GM12891 (cell line): ENCODE results near the gene IGF1R.

Experiments used
- DNase-seq: peaks from one replicate; pipeline ENCODE4 v3.0.0; 2011; ENCODE audit warnings: low spot score; ENCODE audit not compliant: insufficient read length
- FAIRE-seq: peaks from 2 replicates; lab custom pipeline; 2011; peaks lifted over from hg19 to GRCh38; lab: Jason Lieb, UNC
- PAX5 ChIP-seq: IDR thresholded peaks from 2 replicates; pipeline ENCODE4 v1.6.1; 2011; ENCODE audit warnings: low read length, moderate library complexity, mild to moderate bottlenecking; ENCODE audit not compliant: insufficient read depth, severe bottlenecking
- POLR2A ChIP-seq: IDR thresholded peaks from 2 replicates; pipeline ENCODE4 v1.6.1; 2011; ENCODE audit warnings: low read depth, low read length, control low read depth
- POLR2AphosphoS5 ChIP-seq: IDR thresholded peaks from 2 replicates; pipeline ENCODE4 v1.6.1; 2011; ENCODE audit warnings: low read depth, low read length, control low read depth
- POU2F2 ChIP-seq: IDR thresholded peaks from 2 replicates; pipeline ENCODE4 v1.6.1; 2011; ENCODE audit warnings: low read depth, mild to moderate bottlenecking, control low read depth, low read length, moderate library complexity
- SPI1 ChIP-seq: IDR thresholded peaks from 2 replicates; pipeline ENCODE4 v1.6.1; 2011; ENCODE audit warnings: low read depth, low read length, control low read depth
- TAF1 ChIP-seq: IDR thresholded peaks from 2 replicates; pipeline ENCODE4 v1.6.1; 2011; ENCODE audit warnings: low read depth, low read length, control low read depth

The IGF1R gene

GRCh38 chr15:98753726-98754656 lies 105.7 kb downstream of the IGF1R start:
- DNase-seq (no peak), FAIRE-seq (no peak)
- TF ChIP-seq PAX5 (no peak), POLR2A (no peak), POLR2AphosphoS5 (no peak), SPI1 (no peak), TAF1 (no peak), POU2F2 (no peak)

DNA sequence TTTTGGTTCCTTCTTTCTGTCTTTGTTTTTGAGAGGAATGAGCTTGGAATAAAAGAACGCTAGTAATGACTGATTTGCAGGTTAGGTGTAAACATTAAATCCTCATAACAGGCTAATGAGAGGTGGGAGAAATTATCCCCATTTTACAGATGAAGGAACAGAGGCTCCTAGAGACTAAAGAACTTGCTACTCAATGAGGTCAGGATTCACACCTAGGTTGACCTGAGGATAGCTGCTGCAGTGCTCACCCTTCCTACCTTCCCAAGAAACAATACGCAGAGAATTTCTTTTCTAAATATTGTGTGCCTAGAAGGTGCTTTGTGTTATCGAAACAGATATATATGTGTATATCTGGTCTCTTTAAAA lies 106.3 kb downstream of the IGF1R start:
- DNase-seq (no peak), FAIRE-seq (no peak)
- TF ChIP-seq POU2F2 (no peak), POLR2AphosphoS5 (no peak), PAX5 (no peak)

DNA sequence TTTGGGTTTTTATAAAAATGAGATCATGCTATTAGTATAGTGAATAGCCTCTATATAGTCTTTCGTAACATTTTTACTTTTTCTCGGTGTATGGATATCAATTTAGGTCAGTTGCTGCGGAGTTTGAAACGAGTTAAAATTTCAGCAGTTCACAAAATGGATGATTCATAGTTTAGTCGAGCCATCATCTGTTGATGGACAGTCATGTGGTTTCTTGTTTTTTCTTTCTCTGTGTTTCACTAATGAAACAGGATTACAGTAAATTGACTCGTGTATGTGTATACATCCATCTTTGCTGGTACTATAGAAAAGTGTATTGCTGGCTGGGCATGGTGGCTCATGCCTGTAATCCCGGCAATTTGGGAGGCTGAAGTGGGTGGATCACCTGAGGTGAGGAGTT lies 106.8 kb downstream of the IGF1R start:
- no peak for TF ChIP-seq SPI1
- TF ChIP-seq POU2F2: no peak
- TF ChIP-seq POLR2AphosphoS5: no peak
- TF ChIP-seq PAX5: no peak
- TF ChIP-seq POLR2A: no peak
- TF ChIP-seq TAF1: no peak
- DNase-seq (no peak), FAIRE-seq (no peak)

- FAIRE-seq: no peak
- no peak for DNase-seq
- TF ChIP-seq POLR2AphosphoS5: no peak
- TF ChIP-seq POLR2A: no peak
- no peak for TF ChIP-seq POU2F2
- no peak for TF ChIP-seq PAX5
- TF ChIP-seq TAF1: no peak
- no peak for TF ChIP-seq SPI1
Measured at GRCh38 chr15:98755781-98756180, 107.4 kb downstream of the IGF1R start.

DNA sequence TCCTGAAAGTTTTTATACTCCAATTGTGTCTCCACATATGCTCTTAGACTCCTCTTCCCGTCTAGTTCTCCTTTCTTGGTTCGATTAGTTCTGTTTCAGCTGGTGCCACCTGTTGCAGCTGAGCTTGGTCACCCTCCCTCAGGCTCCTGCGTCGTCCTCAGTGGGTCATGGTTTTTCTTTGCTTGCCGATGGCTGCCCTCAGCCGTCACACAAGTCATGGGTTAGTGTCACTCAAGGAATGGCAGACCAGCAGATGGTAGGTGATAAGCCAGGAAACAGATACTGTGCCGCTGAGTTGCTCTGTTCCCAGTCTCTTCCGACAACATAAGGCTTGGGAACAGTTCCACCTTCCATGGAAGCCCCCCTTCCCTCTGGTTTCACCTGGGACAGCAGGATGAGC lies 109.9 kb downstream of the IGF1R start:
- FAIRE-seq (no peak), DNase-seq (no peak)
- TF ChIP-seq POU2F2 (no peak), TAF1 (no peak), POLR2AphosphoS5 (no peak), SPI1 (no peak), PAX5 (no peak)

DNA sequence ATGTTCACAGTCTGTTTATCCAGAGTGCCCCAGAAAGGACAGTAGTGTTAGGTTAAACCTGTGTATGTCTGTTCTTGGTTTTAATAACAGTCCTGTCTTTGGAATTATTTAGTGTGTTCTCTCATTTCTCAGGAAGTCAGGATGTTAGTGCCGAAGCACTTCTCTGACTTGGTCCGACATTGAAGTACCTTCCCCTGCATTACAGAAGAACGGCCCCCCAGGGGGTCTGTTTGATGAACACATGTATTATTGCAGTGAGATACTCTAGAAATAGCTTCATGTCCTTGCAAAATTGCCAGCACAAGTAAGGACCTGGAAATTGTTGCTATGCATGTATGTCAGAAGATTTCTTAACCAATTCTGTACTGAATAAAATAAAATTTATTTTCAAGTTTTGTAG lies 110.9 kb downstream of the IGF1R start:
- no peak for DNase-seq
- no peak for FAIRE-seq
- TF ChIP-seq SPI1 (no peak), TAF1 (no peak), POLR2AphosphoS5 (no peak), PAX5 (no peak), POLR2A (no peak), POU2F2 (no peak)

DNA sequence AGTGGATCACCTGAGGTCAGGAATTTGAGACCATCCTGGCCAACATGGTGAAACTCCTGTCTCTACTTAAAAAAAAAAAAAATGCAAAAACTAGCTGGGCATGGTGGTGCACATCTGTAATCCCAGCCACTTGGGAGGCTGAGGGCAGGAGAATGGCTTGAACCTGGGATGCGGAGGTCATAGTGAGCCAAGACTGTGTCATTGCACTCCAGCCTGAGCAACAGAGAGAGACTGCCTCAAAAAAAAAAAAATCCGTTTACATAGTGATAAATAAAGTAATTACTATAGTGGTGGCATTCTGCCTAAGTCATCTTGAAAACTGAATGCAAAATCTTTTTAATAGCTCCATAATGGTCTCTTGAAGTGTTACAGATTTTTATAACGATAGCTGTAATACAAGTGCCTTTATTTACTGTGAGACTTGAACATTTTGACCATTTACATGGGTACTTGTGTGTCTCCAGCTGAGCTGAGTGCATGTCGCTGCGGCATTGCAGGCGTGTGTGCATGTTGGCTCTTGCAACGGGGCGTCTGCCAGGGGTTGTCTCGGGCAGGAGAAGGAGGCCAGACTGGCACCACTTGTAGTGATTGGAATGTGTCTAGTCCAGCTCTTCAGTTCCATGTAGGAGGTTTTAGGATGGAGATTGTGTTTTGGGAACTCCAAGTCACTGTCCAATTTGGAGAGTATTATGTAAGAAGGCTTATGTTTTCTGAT lies 111.9 kb downstream of the IGF1R start:
- DNase-seq (no peak), FAIRE-seq (no peak)
- TF ChIP-seq SPI1: no peak
- TF ChIP-seq POU2F2: no peak
- no peak for TF ChIP-seq POLR2A
- TF ChIP-seq POLR2AphosphoS5: no peak
- no peak for TF ChIP-seq TAF1
- no peak for TF ChIP-seq PAX5

- TF ChIP-seq TAF1 (no peak), POLR2AphosphoS5 (no peak), POU2F2 (no peak), PAX5 (no peak), POLR2A (no peak), SPI1 (no peak)
- FAIRE-seq: no peak
Measured at GRCh38 chr15:98760975-98761374, 112.6 kb downstream of the IGF1R start.

GRCh38 chr15:98763179-98763578 lies 114.8 kb downstream of the IGF1R start:
- FAIRE-seq (no peak), DNase-seq (no peak)
- TF ChIP-seq TAF1 (no peak), POU2F2 (no peak), POLR2A (no peak)

More at GRCh38 chr15:98760975-98761374, 112.6 kb downstream of the IGF1R start:
- no peak for DNase-seq

GRCh38 chr15:98764291-98764690 lies 116.0 kb downstream of the IGF1R start:
- FAIRE-seq (no peak), DNase-seq (no peak)
- no peak for TF ChIP-seq SPI1
- TF ChIP-seq POLR2AphosphoS5: no peak
- TF ChIP-seq PAX5: no peak
- TF ChIP-seq TAF1: no peak
- TF ChIP-seq POLR2A: no peak
- TF ChIP-seq POU2F2: no peak
